Measurements from ENCODE around the gene B3GNT5. TPM values are rescaled to one million over a fixed set of nuclear protein-coding genes. Genes with fewer than 3 reads are reported as not detected.

The B3GNT5 gene
- total RNA-seq: 1.3 TPM
- long read RNA-seq, partial matches to known transcripts: 2 of 3 reads
- long read RNA-seq, other reads (novel, unspliced or antisense): 0 of 3 reads

GRCh38 chr3:183252973-183253527, at the start of gene B3GNT5:
TSS of gene B3GNT5 (plus strand) at chr3:183253253. CDS start at chr3:183269799, 16,546 bp downstream.
- intact Hi-C loops (cut with DNase I): no loop called here
- DNase-seq (peak; percentile 59), ATAC-seq (ENCODE audit: poor library complexity) (peak; percentile 18)

- intact Hi-C loops (cut with DNase I): no loop called here
- DNase-seq (no peak), ATAC-seq (ENCODE audit: poor library complexity) (no peak)
Observed at GRCh38 chr3:183203670-183204069, 49.4 kb upstream of the B3GNT5 start.

GRCh38 chr3:183208260-183208659, 44.8 kb upstream of the B3GNT5 start:
- no peak for ATAC-seq (ENCODE audit: poor library complexity)
- no peak for DNase-seq
- intact Hi-C loops (cut with DNase I): no loop called here

GRCh38 chr3:183208800-183209199, 44.3 kb upstream of the B3GNT5 start:
- no peak for ATAC-seq (ENCODE audit: poor library complexity)
- DNase-seq: no peak
- intact Hi-C loops (cut with DNase I): no loop called here

- ATAC-seq (ENCODE audit: poor library complexity) (no peak), DNase-seq (no peak)
- intact Hi-C loops (cut with DNase I): no loop called here
Observed at GRCh38 chr3:183210341-183210740, 42.7 kb upstream of the B3GNT5 start.

- peak; percentile 43 for DNase-seq
- ATAC-seq (ENCODE audit: poor library complexity): peak; percentile 48
- intact Hi-C loops (cut with DNase I): no loop called here
Observed at GRCh38 chr3:183210862-183211341, 42.2 kb upstream of the B3GNT5 start.

- intact Hi-C loops (cut with DNase I): no loop called here
- peak; percentile 50 for DNase-seq
- peak; percentile 52 for ATAC-seq (ENCODE audit: poor library complexity)
Observed at GRCh38 chr3:183211352-183211751, 41.7 kb upstream of the B3GNT5 start.

GRCh38 chr3:183212096-183212495, 41.0 kb upstream of the B3GNT5 start:
- DNase-seq (no peak), ATAC-seq (ENCODE audit: poor library complexity) (no peak)
- intact Hi-C loops (cut with DNase I): no loop called here

GRCh38 chr3:183212565-183212964, 40.5 kb upstream of the B3GNT5 start:
- DNase-seq: no peak
- ATAC-seq (ENCODE audit: poor library complexity): peak; percentile 46
- intact Hi-C loops (cut with DNase I): no loop called here

GRCh38 chr3:183213415-183214276, 39.4 kb upstream of the B3GNT5 start:
- ATAC-seq (ENCODE audit: poor library complexity) (no peak), DNase-seq (no peak)
- intact Hi-C loops (cut with DNase I): no loop called here

GRCh38 chr3:183214277-183214612, 38.8 kb upstream of the B3GNT5 start:
- intact Hi-C loops (cut with DNase I): no loop called here
- ATAC-seq (ENCODE audit: poor library complexity): no peak
- DNase-seq: no peak

GRCh38 chr3:183215591-183216202, 37.4 kb upstream of the B3GNT5 start:
- intact Hi-C loops (cut with DNase I): no loop called here

GRCh38 chr3:183217548-183218332, 35.3 kb upstream of the B3GNT5 start:
- intact Hi-C loops (cut with DNase I): no loop called here
- DNase-seq: no peak
- ATAC-seq (ENCODE audit: poor library complexity): no peak

More at GRCh38 chr3:183215591-183216202, 37.4 kb upstream of the B3GNT5 start:
- no peak for ATAC-seq (ENCODE audit: poor library complexity)
- DNase-seq: no peak

GRCh38 chr3:183218826-183219225, 34.2 kb upstream of the B3GNT5 start:
- intact Hi-C loops (cut with DNase I): no loop called here
- DNase-seq (no peak), ATAC-seq (ENCODE audit: poor library complexity) (no peak)

GRCh38 chr3:183220828-183221227, 32.2 kb upstream of the B3GNT5 start:
- DNase-seq (no peak), ATAC-seq (ENCODE audit: poor library complexity) (no peak)
- intact Hi-C loops (cut with DNase I): no loop called here

- intact Hi-C loops (cut with DNase I): no loop called here
- no peak for ATAC-seq (ENCODE audit: poor library complexity)
- no peak for DNase-seq
Observed at GRCh38 chr3:183222631-183223235, 30.3 kb upstream of the B3GNT5 start.

- intact Hi-C loops (cut with DNase I): no loop called here
- ATAC-seq (ENCODE audit: poor library complexity): no peak
- DNase-seq: no peak
Observed at GRCh38 chr3:183224180-183224970, 28.7 kb upstream of the B3GNT5 start.

Data from Right ventricle myocardium superior (tissue), 1 donor.